ENCODE measurements around the gene MAP3K14.
"Not testable (repeated sequence)": the region's sequence is repeated elsewhere in the genome, so short reads cannot be mapped to it uniquely, and the experiment has no call there.

Gene MAP3K14

DNA sequence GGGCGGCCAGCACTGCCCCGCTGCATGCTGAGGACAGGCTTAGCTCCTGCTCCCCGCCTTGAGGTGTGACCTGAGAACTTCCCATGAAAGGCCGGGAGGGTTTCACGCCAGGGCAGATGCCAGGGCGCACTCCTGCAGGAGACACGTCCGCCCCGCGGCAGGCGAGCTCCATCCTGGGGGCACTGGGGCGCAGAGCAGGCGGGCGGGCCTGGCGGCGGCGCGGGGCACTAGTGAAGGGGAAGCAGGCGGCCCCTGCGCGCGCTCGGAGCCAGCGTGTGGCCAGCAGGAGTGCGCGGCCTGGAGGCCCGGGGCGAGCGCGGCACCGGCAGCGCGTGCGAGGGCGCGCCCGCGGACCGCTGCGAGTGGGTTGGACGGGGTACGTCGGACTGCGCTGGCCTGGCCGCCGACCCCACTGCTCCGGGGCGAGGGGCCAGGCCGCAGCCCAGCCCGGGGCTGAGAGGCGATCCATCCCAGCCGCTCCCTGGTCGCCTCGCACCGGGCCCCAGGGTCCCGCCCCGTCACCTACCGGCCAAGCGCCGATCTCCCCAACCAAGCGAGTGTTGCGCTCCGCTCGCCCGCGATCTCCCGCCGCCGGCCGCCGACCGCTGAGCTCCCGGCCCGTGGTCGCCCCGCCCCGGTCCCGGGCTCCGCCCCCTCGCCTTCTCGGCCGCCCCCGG is at the start of gene MAP3K14:
TSS of gene MAP3K14 (minus strand) at position 587 of the 677 bp plus-strand sequence. CDS start 26,275 bp downstream, outside the sequence.
- peak; percentile 83 for DNase-seq (ENCODE audit: low spot score)

DNA sequence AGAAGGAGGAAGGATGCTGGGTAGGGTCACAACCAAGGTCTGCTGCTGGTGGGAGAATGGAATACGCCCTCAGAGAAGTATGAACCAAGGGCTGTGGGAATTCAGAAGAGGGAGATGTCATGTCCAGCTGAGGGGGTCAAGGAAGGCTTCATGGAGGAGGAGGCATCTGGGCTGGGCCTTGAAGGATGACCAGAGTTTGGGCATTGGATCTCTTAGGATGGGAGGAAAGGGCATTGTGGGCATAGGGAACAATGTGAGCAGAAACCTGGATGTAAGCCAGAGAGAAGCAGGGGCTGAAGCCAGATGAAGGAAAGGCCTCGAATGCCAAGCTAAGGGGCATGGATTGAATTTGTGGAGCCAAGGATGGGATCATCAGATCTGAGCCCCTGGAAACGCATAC is 49.2 kb upstream of the MAP3K14 start:
- DNase-seq (ENCODE audit: low spot score) = no peak

DNA sequence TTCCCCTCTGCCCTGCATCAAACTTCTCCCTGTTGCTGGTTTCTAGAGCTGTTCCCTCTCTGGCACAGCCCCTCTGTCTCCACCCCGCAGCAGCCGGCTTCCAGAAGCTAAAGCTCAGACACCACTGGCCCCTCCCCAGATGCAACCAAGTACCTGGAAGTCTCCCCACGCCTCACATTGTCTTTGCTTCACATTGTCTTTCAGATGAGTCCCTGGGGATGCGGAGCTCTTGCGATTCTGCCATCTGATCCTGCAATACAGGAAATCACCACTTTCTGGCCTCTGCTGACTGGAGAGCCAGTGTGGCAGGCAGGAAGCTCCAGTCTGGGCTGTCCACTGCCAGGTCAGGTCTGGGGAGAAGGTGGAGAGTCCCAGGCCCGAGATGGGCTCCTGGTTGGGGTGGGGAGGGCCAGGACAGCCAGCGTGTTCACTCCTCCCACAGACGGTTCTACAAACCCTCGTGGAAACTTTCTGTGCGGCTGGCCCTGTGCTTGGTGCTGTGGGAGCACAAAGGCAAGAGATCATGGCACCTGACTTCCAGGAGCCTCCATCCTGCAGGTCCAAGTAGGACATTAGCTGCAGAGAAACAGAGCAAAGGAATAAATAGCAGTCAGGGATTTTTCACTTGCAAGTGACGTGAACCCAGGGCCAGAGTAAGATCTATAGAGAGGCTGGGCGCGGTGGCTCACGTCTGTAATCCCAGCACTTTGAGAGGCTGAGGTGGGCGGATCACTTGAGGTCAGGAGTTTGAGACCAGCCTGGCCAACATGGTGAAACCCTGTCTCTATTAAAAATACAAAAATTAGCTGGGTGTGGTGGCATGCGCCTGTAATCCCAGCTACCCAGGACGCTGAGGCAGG is 47.9 kb upstream of the MAP3K14 start:
- peak; percentile 64 for DNase-seq (ENCODE audit: low spot score)

DNA sequence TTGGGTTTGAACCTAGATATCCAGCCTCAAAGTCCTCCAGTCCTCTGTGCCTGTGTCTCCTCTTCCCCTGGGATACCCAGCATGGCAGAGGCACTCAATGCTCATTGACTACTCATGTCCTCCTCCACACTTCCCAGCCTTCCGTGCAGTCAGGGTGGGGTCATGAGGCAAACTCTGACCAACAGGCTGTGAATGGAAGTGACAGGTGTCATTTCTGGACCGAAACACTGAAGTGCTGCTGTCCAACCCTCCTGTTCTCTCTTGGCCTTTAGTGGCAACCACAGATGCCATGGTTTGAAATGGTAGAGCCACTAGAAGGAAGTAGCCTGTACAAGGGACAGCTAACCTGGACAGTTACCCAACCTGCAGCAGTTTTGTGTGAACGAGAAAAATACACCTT is 46.7 kb upstream of the MAP3K14 start:
- DNase-seq (ENCODE audit: low spot score) = no peak

DNA sequence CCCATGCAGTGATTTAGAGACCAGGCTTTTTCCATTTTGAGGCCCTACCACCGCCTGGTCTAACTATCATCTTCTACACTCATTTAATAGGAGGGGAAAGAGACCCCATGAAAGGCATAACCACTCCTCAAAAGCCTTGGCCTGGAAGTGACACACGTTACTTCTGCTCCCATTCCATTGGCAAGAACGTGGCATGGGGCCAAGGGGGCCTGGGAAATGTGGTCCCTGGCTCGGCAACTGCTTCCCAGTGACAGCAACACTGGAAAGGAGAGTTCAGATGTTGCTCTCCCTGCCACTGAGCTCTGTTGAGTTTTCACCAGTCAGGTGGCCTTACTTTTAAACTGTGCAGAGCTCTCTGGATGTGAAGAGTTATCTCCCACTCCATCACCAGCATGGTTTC is 45.2 kb upstream of the MAP3K14 start:
- DNase-seq (ENCODE audit: low spot score) = no peak

DNA sequence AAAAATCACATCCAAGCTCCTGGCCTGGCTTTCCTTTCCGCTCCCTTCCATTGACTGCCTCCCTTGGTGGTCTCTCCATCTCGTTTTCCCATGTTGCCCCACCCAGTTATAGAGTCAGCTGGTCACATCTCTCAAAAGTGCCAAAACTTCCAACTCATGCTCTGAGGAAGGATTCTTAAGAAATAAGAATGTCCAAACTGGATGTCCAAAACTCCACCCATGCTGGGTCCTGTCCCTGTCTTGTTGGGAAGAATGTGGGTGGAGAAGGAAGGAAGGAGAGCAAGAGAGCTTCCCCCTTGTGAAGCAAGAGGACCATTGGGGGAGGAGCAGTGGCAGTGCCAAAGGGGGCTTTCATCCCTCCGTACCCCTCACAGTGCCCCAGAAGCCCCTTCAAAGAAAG is 44.6 kb upstream of the MAP3K14 start:
- DNase-seq (ENCODE audit: low spot score) = no peak

DNA sequence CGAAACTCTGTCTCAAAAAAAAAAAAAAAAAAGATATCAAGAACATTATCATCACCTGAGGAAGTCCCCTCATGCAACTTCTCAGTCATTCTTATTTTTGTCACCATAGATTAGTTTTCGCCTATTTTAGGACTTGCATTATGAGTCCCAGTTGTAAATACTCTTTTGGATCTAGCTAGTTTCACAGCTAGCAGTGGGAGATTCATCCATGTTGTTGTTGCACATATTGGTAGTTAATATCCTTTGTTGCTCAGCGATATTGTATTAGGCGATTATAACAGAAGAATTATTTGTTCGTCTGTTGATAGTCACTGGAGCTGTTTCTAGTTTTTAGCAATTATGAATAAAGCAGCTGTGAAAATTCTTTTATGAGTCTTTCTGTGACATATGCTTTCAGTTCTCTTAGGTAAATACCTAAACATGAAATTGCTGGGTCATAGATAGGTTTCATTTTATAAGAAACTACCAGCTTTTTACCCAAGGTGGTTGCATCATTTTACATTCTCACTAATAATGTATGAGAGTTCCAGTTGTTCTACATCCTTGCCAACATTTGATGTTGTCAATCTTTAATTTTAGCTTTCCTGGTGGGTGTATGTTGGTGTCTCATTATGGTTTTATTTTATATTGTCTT is 40.7 kb upstream of the MAP3K14 start:
- DNase-seq (ENCODE audit: low spot score) = no peak

DNA sequence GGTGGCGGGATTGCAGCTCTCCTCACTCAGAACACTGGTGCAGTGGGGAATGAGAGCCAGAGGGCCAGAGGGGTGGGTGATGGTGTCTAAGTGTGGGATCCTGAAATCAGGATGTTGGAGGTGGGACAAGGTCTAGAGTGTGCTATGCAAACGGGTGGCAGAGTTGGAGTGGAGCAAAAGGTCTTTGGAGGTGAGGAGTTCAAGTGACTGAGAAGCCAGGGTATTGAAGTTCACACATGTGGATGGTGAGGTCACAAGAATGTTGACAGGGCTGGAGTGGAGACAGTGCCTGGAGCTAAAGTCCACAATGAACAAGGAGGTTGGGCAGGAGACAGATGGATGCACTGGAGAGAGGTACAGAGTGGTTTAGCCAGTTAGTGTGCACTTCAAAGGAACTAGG is 38.3 kb upstream of the MAP3K14 start:
- DNase-seq (ENCODE audit: low spot score) = no peak

DNA sequence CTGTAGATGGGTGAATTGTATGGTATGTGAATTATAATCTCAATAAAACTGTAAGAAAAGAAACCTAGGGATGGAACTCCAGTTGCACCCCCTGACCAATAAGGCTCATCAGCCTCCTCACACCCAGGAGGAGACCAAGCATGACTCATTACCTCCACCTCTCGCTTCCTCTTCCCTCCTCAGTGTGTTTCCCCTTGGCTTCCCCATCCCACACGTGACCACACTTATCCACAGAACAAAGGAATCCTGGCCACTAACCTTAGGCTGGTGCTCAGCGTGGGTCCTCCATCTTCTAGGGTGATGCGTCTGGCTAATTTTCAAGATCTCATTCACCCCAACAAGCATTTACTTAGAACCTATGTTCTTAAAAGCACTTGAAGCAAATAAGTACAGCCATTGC is 36.2 kb upstream of the MAP3K14 start:
- DNase-seq (ENCODE audit: low spot score) = no peak

DNA sequence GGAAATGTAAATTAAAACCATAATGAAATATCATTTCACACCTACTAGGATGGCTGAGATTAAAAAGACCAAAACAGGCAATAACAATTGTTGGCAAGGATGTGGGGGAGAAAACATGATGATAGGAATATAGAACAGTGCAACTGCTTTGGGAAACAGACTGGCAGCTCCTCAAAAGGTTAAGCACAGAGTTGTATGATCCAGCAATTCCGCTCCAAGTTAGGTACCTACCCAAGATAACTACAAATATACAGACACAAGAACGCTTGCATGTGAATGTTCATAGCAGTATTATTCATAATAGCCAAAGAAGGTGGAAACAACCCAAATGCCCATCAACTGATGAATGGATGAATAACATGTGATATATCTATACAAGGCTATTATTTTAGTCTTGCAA is 35.0 kb upstream of the MAP3K14 start:
- no peak for DNase-seq (ENCODE audit: low spot score)

DNA sequence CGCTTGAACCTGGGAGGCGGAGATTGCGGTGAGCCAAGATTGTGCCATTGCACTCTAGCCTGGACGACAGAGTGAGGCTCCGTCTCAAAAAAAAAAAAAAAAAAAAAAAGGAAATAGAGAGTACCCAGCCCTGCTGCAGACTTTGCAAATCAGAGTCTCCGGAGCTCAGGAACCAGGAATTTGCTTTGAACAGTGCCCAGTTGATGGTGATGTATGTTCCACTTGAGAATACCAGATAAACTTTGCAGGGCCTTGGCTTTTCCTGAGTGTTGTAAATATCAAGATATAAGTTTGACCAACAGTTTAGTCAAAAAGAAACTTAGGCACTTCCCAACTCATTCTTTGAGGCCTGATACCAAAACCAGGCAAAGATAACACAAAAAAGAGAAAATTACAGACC is 30.6 kb upstream of the MAP3K14 start:
- DNase-seq (ENCODE audit: low spot score) = no peak

DNA sequence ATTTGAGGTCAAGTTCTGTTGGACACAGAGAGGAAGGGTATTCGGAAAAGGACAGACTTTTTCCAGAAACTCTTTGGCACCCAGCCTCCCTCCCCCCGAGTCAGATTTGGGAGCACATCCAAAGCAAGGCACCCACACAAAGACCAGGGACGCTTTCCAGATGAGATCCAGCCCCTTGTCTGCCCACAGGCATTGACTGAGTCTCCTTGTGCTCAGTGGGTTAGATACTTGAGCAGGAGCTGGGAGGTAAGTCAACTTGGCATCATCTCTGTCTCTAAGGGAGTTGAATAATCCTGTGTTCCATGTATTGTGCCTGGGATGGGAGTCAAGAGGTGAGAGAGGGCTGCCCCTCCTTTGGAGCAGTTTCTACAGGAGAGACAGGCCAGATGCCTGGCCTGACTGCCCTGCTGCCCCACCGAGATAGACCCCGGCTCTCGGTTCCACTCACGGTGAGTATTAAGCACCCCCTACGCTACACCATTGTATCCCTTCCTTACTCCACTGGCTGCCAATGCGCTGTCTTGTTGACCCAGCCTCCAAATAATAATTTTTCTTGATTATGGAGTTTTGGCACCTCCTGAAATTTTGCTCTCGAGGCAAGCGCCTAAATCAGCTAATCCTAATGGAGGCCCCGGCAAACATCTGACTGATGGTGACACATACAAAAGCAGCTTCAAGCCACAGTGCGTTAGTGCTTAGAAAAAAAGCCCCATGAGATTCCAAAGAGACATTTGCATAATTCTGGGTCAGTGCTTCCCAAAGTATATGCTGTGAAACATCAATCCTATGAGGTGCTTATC is 29.6 kb upstream of the MAP3K14 start:
- DNase-seq (ENCODE audit: low spot score) = peak; percentile 50

DNA sequence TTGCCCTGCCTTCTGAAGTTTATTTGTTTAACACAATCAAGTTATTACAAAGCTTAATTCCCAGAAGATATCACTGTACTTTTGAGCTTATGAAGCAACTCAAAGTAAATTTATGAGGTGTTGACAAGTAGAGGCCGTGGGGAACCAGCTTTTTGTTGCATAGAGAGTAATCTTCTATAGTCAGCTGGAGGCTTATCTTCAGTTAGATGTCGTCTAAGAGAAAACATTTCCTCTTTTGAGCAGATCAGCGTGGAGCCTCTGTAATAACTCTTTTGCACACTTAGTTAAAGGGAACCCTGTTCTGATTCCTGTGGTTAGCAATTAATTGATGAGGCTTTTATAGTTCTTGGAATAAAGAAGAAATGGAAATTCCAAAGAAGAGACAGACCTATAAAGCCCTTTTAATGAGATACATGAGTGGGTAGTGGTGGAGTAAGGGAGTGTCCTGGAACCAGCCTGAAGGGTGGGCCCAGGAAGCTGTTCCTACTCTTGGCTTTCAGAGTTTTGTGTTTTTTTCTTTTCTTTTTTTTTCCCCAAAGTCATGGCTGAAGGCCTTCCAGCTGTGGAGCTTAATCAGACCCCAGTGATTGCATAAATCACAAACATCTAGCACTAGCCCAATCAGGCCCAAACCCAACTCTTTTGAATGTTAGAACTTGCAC is 28.9 kb upstream of the MAP3K14 start:
- peak; percentile 78 for DNase-seq (ENCODE audit: low spot score)

DNA sequence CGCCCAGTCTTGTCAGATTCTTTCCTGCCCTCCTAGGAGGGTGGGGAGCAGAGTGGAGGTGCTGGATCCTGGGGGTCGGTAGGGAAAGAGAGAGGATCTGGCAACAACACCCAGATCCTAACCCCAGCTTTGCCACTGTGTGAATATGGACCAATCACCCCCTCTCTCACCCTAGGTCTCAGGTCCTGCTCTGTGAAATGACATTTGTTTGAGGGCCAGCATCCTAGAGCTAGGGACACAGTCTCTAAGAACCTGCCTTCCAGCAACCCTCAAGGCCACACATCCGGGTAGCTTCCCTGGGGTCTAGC is 28.4 kb upstream of the MAP3K14 start:
- DNase-seq (ENCODE audit: low spot score) = no peak

DNA sequence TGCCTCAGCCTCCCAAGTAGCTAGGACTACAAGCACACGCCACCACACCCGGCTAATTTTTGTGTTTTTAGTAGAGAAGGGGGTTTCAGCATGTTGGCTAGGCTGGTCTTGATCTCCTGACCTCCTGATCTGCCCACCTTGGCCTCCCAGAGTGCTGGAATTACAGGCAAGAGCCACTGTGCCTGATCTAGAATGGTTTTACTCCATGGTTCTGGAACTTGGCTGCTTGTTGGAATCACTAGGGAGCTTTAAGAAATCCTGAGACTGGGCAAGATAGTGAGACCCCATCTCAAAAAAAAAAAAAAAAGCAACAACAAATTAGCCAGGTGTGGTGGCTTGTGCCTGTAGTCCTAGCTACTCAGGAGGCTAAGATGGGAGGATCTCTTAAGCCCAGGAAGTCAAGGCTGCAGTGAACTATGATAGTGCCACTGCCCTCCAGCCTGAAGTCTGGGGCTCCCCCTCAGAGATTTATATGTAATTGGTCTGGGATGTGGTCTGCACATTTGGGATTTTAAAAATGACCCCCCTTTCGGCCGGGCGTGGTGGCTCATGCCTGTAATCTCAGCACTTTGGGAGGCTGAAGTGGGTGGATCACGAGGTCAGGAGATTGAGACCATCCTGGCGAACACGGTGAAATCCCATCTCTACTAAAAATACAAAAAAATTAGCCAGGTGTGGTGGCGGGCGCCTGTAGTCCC is 27.3 kb upstream of the MAP3K14 start:
- not testable (repeated sequence) for DNase-seq (ENCODE audit: low spot score)

DNA sequence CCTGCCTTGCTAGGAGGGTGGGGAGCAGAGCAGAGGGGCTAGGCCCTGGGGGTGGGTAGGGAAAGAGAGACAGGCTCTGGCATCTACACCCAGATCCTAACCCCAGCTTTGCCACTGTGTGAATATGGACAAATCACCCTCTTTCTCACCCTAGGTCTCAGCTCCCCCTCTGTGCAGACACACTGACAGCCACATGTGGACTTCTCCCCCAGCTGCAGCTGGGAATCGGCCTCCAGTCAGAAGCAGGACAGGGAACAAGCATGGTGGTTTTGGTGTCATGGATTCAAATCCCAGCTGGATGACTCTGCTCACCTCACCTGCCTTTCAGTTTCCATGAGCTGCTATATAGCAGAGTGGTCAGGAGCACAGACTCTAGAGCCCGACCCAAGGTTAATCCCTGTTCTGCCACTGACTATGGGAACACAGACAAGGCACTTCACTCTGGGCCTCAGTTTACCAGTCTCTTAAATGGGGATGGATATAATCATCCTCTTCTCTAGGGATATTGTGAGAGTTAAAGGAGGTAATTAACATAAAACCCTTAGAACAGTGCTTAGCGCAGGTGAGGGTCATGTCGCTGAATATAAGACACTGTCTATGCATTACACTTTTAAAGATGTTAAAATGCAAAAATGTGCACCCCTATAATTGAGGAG is 26.2 kb upstream of the MAP3K14 start:
- no peak for DNase-seq (ENCODE audit: low spot score)

DNA sequence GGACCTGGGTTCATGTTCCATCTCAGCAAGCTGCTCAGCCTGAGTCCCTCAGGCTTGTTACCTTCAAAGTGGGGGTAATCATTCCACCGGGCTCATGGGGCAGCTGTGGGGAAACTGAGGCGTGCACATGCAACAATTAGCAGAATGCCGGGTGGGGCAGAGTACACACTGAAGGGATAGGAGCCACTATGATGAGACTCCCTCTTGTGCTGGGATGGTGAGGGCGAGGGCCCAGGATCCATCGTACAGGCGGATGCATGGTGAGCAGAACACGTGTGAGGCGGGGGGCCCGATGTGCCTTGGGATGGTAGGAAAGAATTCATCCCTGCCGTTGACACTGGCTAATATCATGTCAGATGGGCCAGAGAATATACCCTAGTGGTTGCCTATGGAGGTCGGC is 25.5 kb upstream of the MAP3K14 start:
- DNase-seq (ENCODE audit: low spot score) = no peak

DNA sequence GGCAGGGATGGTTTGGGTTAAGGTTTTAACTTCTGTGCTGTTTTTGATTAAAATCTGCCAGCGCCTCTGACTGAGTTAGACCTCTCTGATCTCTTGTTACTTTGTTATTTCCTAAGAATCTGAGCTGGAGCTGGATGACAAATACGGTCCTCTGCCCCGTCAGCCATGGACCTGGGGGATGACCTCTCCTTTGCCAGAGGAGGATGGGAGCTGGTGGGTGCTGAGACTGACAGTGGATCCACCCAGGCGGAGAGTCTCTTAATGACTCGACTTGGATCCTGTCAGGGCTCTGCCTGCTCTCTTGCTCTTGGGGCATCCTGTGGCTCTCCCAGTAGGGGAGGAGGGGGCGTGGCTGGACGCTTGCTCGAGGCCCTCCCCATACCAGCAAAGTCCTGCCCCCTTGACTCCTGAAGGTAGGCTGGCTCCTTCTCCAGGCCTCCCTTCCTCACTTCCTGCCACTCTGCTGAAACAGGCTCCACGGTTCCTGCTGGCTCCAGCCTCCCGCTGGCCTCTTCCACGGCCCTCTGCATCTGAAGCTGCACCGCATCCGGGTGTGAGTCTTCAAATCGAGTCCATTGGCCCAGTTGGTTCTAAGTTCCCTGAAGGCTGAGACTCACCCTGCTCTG is 24.8 kb upstream of the MAP3K14 start:
- DNase-seq (ENCODE audit: low spot score) = peak; percentile 88

DNA sequence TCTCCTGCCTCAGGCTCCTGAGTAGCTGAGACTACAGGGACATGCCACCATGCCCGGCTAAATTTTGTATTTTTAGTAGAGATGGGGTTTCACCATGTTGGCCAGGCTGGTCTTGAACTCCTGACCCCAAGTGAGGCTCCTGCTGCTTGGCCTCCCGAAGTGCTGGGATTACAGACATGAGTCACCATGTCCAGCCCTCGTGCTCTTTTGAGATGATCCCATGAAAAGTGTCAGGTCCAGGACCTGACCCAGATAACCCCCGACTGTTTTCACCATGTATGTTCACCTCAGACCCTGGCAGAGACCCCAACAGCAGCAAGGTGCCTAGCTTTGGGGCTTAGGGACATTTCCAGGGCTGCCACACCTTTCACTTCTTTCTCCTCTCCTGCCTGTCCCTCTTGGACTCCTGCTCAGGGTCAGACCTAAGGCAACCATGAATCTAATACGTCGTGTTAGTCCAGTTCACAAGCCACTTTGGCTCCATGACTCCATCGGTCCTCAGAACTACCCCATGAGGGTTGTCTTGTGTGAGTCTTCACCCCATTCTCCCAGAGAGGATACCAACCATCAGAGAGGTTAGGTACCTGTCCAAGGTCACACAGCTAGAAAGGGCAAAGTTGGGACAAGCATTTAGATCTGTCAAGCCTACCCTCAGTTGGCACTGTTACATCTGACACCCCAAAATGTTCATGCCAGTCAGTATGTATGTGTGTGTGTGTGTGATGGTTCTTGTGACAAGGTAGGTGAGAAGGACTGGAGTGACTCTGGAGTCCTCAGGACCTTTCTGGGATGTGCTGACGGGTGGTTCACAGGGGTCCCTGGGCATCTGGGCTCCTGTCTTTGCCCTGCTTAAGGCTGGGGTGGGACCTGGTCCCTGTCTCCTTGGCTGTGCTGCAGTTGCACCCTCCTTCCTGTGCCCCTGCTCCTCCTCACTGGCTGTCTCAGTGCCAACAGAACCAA is 23.1 kb upstream of the MAP3K14 start:
- no peak for DNase-seq (ENCODE audit: low spot score)
